ENCODE measurements around the gene SLC35A1. TPM values are rescaled to one million over a fixed set of nuclear protein-coding genes. Genes with fewer than 3 reads are reported as not detected.

Gene SLC35A1
- total RNA-seq, 1 experiment from 2014 or later: 19.4 TPM

DNA sequence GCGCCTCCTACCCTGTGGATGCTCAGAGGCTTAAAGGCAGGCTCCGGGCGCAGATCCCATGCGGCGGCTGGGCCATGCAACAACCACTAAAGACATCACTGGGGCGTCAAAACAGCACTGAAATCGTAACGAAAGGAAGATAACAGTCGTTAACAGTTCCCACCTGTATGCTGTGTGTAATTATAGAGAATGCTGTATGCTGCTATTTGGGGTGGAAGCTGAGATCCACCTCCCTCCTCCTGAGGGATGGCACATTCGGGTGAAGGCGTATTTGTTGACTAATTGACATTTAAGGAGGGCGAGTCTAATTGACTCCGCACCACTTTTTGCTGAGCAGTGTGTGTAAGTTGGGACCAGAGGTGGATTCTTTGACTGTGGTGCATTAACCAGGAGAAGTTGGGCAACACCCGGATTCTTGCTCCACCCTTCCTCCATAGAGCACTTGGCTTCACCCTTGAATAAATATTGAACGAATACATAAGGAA lies 687 bp downstream of the SLC35A1 start:
- CTCF ChIA-PET: no interaction called here
- H3K9me3 Mint-ChIP-seq (ENCODE audit: low read depth, unreplicated experiment): no peaks in the 10 kb centered on the region
- intact Hi-C loops (cut with micrococcal nuclease; ENCODE audit: unreplicated experiment): loop anchor here (2.0 to 5.0 kb wide), 3 partner anchors 81 to 336 kb away; partner anchors contain the start of gene SMIM8

DNA sequence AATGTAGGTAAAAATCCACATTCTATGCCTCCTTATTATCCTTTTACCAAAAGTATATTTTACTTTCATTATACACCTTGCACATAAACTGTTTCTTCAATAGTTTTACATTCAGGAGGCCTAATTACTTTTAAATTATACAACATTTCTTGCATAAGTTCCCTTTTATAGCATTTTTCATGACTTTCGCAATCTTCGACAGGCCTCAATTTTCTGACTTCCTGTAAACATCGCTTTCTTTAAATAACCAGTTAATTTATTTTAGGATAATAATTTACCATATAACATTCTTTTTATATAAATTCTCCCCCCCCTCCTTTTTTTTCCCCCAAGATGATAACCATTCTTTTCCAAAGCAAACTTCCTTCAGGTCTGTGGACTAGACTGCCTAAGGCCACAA lies 9.2 kb downstream of the SLC35A1 start:
- H3K9me3 Mint-ChIP-seq (ENCODE audit: low read depth, unreplicated experiment): peaks cover 11% of the 10 kb centered on the region
- no peaks in the 10 kb centered on the region for H3K4me1 Mint-ChIP-seq (ENCODE audit: low read depth, unreplicated experiment)
- no peak for DNase-seq
- H3K27me3 Mint-ChIP-seq (ENCODE audit: unreplicated experiment): no peaks in the 10 kb centered on the region
- CTCF ChIA-PET: no interaction called here
- no peak overlapping the region for H3K4me3 Mint-ChIP-seq (ENCODE audit: low read depth, unreplicated experiment)
- TF ChIP-seq, protein P1, sequence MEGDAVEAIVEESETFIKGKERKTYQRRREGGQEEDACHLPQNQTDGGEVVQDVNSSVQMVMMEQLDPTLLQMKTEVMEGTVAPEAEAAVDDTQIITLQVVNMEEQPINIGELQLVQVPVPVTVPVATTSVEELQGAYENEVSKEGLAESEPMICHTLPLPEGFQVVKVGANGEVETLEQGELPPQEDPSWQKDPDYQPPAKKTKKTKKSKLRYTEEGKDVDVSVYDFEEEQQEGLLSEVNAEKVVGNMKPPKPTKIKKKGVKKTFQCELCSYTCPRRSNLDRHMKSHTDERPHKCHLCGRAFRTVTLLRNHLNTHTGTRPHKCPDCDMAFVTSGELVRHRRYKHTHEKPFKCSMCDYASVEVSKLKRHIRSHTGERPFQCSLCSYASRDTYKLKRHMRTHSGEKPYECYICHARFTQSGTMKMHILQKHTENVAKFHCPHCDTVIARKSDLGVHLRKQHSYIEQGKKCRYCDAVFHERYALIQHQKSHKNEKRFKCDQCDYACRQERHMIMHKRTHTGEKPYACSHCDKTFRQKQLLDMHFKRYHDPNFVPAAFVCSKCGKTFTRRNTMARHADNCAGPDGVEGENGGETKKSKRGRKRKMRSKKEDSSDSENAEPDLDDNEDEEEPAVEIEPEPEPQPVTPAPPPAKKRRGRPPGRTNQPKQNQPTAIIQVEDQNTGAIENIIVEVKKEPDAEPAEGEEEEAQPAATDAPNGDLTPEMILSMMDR (IDR thresholded peaks at IDR 0.05; ENCODE audit: unreplicated experiment): no peak
- BruUV-seq (replicated peaks): no TSS peak
- intact Hi-C loops (cut with micrococcal nuclease; ENCODE audit: unreplicated experiment): no loop called here
- no peak overlapping the region for H3K27ac Mint-ChIP-seq (ENCODE audit: unreplicated experiment)
- no peaks in the 10 kb centered on the region for H3K36me3 Mint-ChIP-seq (ENCODE audit: insufficient read depth, unreplicated experiment)

More for the DNA sequence above, 687 bp downstream of the SLC35A1 start:
- Mint-ChIP-seq H3K4me1 (ENCODE audit: low read depth, unreplicated experiment) (peaks cover 10% of the 10 kb centered on the region), H3K4me3 (ENCODE audit: low read depth, unreplicated experiment) (peak overlapping the region; percentile 87), H3K27ac (ENCODE audit: unreplicated experiment) (peak overlapping the region; percentile 78), H3K27me3 (ENCODE audit: unreplicated experiment) (peaks cover under 1% of the 10 kb centered on the region), H3K36me3 (ENCODE audit: insufficient read depth, unreplicated experiment) (peaks cover 15% of the 10 kb centered on the region)
- TF ChIP-seq, protein P1 (IDR thresholded peaks at IDR 0.05; ENCODE audit: unreplicated experiment): no peak
- DNase-seq: peak; percentile 22
- BruUV-seq (replicated peaks): no TSS peak

DNA sequence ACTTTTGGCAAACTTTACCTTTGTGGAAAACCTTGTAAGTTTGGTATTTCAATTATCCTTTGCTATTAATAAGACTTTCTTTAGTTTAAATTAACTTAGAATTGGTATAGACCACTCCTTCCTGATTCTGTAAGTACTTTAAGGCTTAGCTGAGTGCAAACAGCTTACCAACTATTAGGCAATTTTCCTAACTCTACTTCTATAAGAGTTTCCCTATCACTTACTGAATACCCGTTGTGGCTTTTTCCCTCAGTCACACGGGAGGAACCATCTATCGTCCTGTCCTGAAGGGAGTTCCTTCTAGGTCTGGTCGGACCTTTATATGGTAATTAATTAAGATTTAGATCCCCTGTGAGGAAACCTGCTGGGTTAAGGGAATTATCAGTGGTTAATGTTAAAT lies 9.6 kb downstream of the SLC35A1 start:
- no peak for DNase-seq
- CTCF ChIA-PET: no interaction called here
- TF ChIP-seq, protein P1 (IDR thresholded peaks at IDR 0.05; ENCODE audit: unreplicated experiment): no peak
- Mint-ChIP-seq H3K27me3 (ENCODE audit: unreplicated experiment) (no peaks in the 10 kb centered on the region), H3K4me1 (ENCODE audit: low read depth, unreplicated experiment) (no peaks in the 10 kb centered on the region), H3K27ac (ENCODE audit: unreplicated experiment) (no peak overlapping the region), H3K36me3 (ENCODE audit: insufficient read depth, unreplicated experiment) (no peaks in the 10 kb centered on the region), H3K4me3 (ENCODE audit: low read depth, unreplicated experiment) (no peak overlapping the region), H3K9me3 (ENCODE audit: low read depth, unreplicated experiment) (peaks cover 11% of the 10 kb centered on the region)
- BruUV-seq (replicated peaks): no TSS peak
- intact Hi-C loops (cut with micrococcal nuclease; ENCODE audit: unreplicated experiment): no loop called here

DNA sequence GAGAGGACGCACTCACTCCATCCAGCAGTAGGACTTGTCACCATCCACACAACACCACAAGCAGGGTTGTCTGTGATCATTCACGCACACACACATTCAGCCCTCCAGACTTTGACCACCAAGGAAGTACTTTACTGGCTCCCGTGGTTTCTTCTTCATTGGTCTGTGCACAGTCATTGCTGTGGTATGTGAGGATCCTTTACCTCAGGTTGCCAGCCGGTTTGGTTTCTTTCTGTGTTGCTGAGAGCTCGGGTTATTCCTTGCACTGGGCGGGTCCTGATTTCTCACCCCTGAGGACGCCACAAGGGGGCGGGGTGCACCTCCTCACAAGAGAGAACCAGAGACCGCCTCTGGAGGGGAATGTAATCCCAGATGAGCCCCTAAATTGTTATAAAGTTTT lies 11.2 kb downstream of the SLC35A1 start:
- intact Hi-C loops (cut with micrococcal nuclease; ENCODE audit: unreplicated experiment): no loop called here
- no peaks in the 10 kb centered on the region for H3K27me3 Mint-ChIP-seq (ENCODE audit: unreplicated experiment)
- H3K4me3 Mint-ChIP-seq (ENCODE audit: low read depth, unreplicated experiment): no peak overlapping the region
- H3K36me3 Mint-ChIP-seq (ENCODE audit: insufficient read depth, unreplicated experiment): no peaks in the 10 kb centered on the region
- no TSS peak for BruUV-seq (replicated peaks)
- DNase-seq: no peak
- H3K27ac Mint-ChIP-seq (ENCODE audit: unreplicated experiment): no peak overlapping the region
- peaks cover 11% of the 10 kb centered on the region for H3K9me3 Mint-ChIP-seq (ENCODE audit: low read depth, unreplicated experiment)
- TF ChIP-seq, protein P1 (IDR thresholded peaks at IDR 0.05; ENCODE audit: unreplicated experiment): no peak
- H3K4me1 Mint-ChIP-seq (ENCODE audit: low read depth, unreplicated experiment): no peaks in the 10 kb centered on the region
- CTCF ChIA-PET: no interaction called here

Measured in Calu3 (cell line).